HEK293 (cell line): Measurements from ENCODE around the gene GALNT4.

Source experiments
- RBAK ChIP-seq: fragments of 450-650 bp; formaldehyde crosslinking; IDR thresholded peaks from 2 replicates; pipeline ENCODE4 v1.5.1; 2016; ENCODE audit warnings: missing biosample characterization, missing genetic modification characterization
- REPIN1 ChIP-seq: fragments of 450-650 bp; formaldehyde crosslinking; IDR thresholded peaks from 2 replicates; pipeline ENCODE4 v1.5.1; 2017; ENCODE audit warnings: missing biosample characterization, missing genetic modification characterization, low read depth
- SP2 ChIP-seq: fragments of 450-650 bp; formaldehyde crosslinking; IDR thresholded peaks from 2 replicates; pipeline ENCODE4 v1.5.1; 2016; ENCODE audit warnings: missing biosample characterization, missing genetic modification characterization
- YY1 ChIP-seq: fragments of 450-650 bp; formaldehyde crosslinking; IDR thresholded peaks from 2 replicates; pipeline ENCODE4 v1.5.1; 2018; ENCODE audit warnings: missing biosample characterization, missing genetic modification characterization
- ZBTB1 ChIP-seq: fragments of 450-650 bp; formaldehyde crosslinking; IDR thresholded peaks from 2 replicates; pipeline ENCODE4 v1.5.1; 2016; ENCODE audit warnings: missing biosample characterization, missing genetic modification characterization
- ZNF202 ChIP-seq: fragments of 450-650 bp; formaldehyde crosslinking; IDR thresholded peaks from 2 replicates; pipeline ENCODE4 v1.5.1; 2016; ENCODE audit warnings: missing biosample characterization, missing genetic modification characterization, borderline replicate concordance
- ZNF311 ChIP-seq: fragments of 450-650 bp; formaldehyde crosslinking; IDR thresholded peaks from 2 replicates; pipeline ENCODE4 v1.5.1; 2017; ENCODE audit warnings: missing biosample characterization, missing genetic modification characterization, borderline replicate concordance
- ZNF610 ChIP-seq: fragments of 450-650 bp; formaldehyde crosslinking; IDR thresholded peaks from 2 replicates; pipeline ENCODE4 v1.5.1; 2016; ENCODE audit warnings: missing biosample characterization, missing genetic modification characterization, borderline replicate concordance
- TF ChIP-seq, protein P1 (sequence below): fragments of 450-650 bp; formaldehyde crosslinking; IDR thresholded peaks from 2 replicates; pipeline ENCODE4 v1.5.1; 2016; ENCODE audit warnings: missing biosample characterization, missing genetic modification characterization
- TF ChIP-seq, protein P2 (sequence below): fragments of 450-650 bp; IDR thresholded peaks from 2 replicates; pipeline ENCODE4 v1.5.1; 2018; ENCODE audit warnings: missing biosample characterization, missing genetic modification characterization
- TF ChIP-seq, protein P3 (sequence below): sonication (generic); formaldehyde crosslinking; IDR thresholded peaks from 2 replicates; pipeline ENCODE4 v1.8.1; 2022; ENCODE audit warnings: mild to moderate bottlenecking, moderate library complexity, missing genetic modification reagents
- TF ChIP-seq, protein P4 (sequence below): fragments of 450-650 bp; formaldehyde crosslinking; IDR thresholded peaks from 2 replicates; pipeline ENCODE4 v1.5.1; 2016; ENCODE audit warnings: missing biosample characterization, missing genetic modification characterization

DNA sequence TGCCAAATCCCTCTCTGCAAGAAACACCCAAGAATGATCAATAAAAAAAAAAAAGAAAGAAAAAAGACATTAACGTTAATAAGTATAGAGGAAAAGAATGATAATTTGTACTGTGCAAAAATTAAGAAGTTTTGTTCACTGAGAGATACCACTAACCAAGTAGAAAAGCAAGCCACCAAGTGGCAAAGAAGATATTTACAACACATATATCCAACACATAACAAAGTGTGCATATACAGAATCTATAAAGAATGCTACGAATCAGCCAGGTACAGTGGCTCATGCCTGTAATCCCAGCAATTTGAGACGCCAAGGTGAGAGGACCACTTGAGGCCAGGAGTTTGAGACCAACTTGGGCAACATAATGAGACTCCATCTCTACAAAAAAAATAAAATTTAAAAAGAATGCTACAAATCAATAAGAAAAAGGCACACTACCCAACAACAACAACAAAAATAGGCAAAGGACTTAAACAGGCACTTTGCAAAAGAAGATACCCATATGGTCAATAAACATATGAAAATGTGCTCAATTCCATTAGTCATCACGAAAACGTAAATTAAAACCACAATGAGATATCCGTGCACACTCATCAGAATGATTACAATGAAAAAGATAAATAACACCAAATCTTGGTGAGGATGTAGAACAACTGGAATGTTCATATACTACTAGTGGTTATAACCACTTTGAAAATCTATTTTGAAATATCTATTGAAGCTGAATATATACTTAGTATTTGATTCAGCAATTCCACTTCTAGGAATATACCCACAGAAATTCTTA lies 19.8 kb downstream of the GALNT4 start:
- TF ChIP-seq, protein P1, sequence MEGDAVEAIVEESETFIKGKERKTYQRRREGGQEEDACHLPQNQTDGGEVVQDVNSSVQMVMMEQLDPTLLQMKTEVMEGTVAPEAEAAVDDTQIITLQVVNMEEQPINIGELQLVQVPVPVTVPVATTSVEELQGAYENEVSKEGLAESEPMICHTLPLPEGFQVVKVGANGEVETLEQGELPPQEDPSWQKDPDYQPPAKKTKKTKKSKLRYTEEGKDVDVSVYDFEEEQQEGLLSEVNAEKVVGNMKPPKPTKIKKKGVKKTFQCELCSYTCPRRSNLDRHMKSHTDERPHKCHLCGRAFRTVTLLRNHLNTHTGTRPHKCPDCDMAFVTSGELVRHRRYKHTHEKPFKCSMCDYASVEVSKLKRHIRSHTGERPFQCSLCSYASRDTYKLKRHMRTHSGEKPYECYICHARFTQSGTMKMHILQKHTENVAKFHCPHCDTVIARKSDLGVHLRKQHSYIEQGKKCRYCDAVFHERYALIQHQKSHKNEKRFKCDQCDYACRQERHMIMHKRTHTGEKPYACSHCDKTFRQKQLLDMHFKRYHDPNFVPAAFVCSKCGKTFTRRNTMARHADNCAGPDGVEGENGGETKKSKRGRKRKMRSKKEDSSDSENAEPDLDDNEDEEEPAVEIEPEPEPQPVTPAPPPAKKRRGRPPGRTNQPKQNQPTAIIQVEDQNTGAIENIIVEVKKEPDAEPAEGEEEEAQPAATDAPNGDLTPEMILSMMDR, result no peak
- TF ChIP-seq YY1 (tag by site-specific recombination), result no peak
- TF ChIP-seq ZNF202 (tag by site-specific recombination), result no peak
- no peak for TF ChIP-seq SP2 (tag by site-specific recombination)
- TF ChIP-seq REPIN1, result no peak
- no peak for TF ChIP-seq RBAK (tag by site-specific recombination)
- TF ChIP-seq ZNF311 (tag by site-specific recombination), result no peak
- TF ChIP-seq, protein P2, sequence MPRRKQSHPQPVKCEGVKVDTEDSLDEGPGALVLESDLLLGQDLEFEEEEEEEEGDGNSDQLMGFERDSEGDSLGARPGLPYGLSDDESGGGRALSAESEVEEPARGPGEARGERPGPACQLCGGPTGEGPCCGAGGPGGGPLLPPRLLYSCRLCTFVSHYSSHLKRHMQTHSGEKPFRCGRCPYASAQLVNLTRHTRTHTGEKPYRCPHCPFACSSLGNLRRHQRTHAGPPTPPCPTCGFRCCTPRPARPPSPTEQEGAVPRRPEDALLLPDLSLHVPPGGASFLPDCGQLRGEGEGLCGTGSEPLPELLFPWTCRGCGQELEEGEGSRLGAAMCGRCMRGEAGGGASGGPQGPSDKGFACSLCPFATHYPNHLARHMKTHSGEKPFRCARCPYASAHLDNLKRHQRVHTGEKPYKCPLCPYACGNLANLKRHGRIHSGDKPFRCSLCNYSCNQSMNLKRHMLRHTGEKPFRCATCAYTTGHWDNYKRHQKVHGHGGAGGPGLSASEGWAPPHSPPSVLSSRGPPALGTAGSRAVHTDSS, result no peak
- no peak for TF ChIP-seq ZNF610 (tag by site-specific recombination)
- no peak for TF ChIP-seq ZBTB1 (tag by site-specific recombination)
- TF ChIP-seq, protein P3, sequence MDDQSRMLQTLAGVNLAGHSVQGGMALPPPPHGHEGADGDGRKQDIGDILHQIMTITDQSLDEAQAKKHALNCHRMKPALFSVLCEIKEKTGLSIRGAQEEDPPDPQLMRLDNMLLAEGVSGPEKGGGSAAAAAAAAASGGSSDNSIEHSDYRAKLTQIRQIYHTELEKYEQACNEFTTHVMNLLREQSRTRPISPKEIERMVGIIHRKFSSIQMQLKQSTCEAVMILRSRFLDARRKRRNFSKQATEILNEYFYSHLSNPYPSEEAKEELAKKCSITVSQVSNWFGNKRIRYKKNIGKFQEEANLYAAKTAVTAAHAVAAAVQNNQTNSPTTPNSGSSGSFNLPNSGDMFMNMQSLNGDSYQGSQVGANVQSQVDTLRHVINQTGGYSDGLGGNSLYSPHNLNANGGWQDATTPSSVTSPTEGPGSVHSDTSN (CRISPR knock-in tag), result no peak
- TF ChIP-seq, protein P4, sequence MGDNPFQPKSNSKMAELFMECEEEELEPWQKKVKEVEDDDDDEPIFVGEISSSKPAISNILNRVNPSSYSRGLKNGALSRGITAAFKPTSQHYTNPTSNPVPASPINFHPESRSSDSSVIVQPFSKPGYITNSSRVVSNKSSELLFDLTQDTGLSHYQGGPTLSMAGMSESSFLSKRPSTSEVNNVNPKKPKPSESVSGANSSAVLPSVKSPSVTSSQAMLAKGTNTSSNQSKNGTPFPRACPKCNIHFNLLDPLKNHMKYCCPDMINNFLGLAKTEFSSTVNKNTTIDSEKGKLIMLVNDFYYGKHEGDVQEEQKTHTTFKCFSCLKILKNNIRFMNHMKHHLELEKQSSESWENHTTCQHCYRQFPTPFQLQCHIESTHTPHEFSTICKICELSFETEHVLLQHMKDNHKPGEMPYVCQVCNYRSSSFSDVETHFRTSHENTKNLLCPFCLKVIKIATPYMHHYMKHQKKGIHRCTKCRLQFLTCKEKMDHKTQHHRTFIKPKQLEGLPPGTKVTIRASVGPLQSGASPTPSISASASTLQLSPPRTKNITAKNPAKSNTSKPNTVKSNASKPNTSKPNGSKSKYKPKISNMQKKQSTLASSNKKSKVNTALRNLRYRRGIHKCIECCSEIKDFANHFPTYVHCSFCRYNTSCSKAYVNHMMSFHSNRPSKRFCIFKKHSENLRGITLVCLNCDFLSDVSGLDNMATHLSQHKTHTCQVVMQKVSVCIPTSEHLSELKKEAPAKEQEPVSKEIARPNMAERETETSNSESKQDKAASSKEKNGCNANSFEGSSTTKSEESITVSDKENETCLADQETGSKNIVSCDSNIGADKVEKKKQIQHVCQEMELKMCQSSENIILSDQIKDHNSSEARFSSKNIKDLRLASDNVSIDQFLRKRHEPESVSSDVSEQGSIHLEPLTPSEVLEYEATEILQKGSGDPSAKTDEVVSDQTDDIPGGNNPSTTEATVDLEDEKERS (tag by site-specific recombination), result no peak
